Measurements from ENCODE around the gene STARD9.
"Not testable (repeated sequence)": the region's sequence is repeated elsewhere in the genome, so short reads cannot be mapped to it uniquely, and the experiment has no call there.

STARD9 gene

GRCh38 chr15:42590619-42591237 lies 15.3 kb downstream of the STARD9 start:
- DNase-seq (ENCODE audit: low read depth in 2 of 2): no peak

GRCh38 chr15:42591238-42591934 lies 16.0 kb downstream of the STARD9 start:
- no peak for DNase-seq (ENCODE audit: low read depth in 2 of 2)

- DNase-seq (ENCODE audit: low read depth in 2 of 2): no peak
Measured at GRCh38 chr15:42592716-42593115, 17.3 kb downstream of the STARD9 start.

GRCh38 chr15:42593143-42593542 lies 17.7 kb downstream of the STARD9 start:
- DNase-seq (ENCODE audit: low read depth in 2 of 2): no peak

- no peak for DNase-seq (ENCODE audit: low read depth in 2 of 2)
Measured at GRCh38 chr15:42594095-42594494, 18.7 kb downstream of the STARD9 start.

- no peak for DNase-seq (ENCODE audit: low read depth in 2 of 2)
Measured at GRCh38 chr15:42595626-42596240, 20.3 kb downstream of the STARD9 start.

GRCh38 chr15:42601316-42601715 lies 25.9 kb downstream of the STARD9 start:
- not testable (repeated sequence) for DNase-seq (ENCODE audit: low read depth in 2 of 2)

GRCh38 chr15:42602501-42602900 lies 27.1 kb downstream of the STARD9 start:
- no peak for DNase-seq (ENCODE audit: low read depth in 2 of 2)

- no peak for DNase-seq (ENCODE audit: low read depth in 2 of 2)
Measured at GRCh38 chr15:42603978-42604377, 28.6 kb downstream of the STARD9 start.

GRCh38 chr15:42604894-42605744 lies 29.7 kb downstream of the STARD9 start:
- DNase-seq (ENCODE audit: low read depth in 2 of 2): no peak

GRCh38 chr15:42605796-42606195 lies 30.4 kb downstream of the STARD9 start:
- no peak for DNase-seq (ENCODE audit: low read depth in 2 of 2)

GRCh38 chr15:42608110-42608531 lies 32.7 kb downstream of the STARD9 start:
- DNase-seq (ENCODE audit: low read depth in 2 of 2): peak; percentile 12 to 15

- DNase-seq (ENCODE audit: low read depth in 2 of 2): no peak
Measured at GRCh38 chr15:42608752-42609488, 33.5 kb downstream of the STARD9 start.

GRCh38 chr15:42611532-42611931 lies 36.1 kb downstream of the STARD9 start:
- no peak for DNase-seq (ENCODE audit: low read depth in 2 of 2)

- DNase-seq (ENCODE audit: low read depth in 2 of 2): no peak
Measured at GRCh38 chr15:42612367-42612912, 37.0 kb downstream of the STARD9 start.

- DNase-seq (ENCODE audit: low read depth in 2 of 2): no peak
Measured at GRCh38 chr15:42616107-42616506, 40.7 kb downstream of the STARD9 start.

- DNase-seq (ENCODE audit: low read depth in 2 of 2): no peak
Measured at GRCh38 chr15:42619656-42620371, 44.4 kb downstream of the STARD9 start.

- DNase-seq (ENCODE audit: low read depth in 2 of 2): no peak
Measured at GRCh38 chr15:42621386-42621785, 46.0 kb downstream of the STARD9 start.

- DNase-seq (ENCODE audit: low read depth in 2 of 2): no peak
Measured at GRCh38 chr15:42621996-42622925, 46.9 kb downstream of the STARD9 start.

Data from stimulated activated CD8-positive, alpha-beta memory T cell treated with anti-CD3 and anti-CD28 coated beads, Interleukin-7, amount 100 ng/mL, for 1 hour (primary cell).